ENCODE data around the gene TNFRSF11A. TPM values are rescaled to one million over a fixed set of nuclear protein-coding genes. Genes with fewer than 3 reads are reported as not detected.
A peak's percentile ranks its signal among the peaks of the same experiment; 100 is the strongest.

The TNFRSF11A gene
- polyA plus RNA-seq, 6 donors from 2014 or later: not detected

DNA sequence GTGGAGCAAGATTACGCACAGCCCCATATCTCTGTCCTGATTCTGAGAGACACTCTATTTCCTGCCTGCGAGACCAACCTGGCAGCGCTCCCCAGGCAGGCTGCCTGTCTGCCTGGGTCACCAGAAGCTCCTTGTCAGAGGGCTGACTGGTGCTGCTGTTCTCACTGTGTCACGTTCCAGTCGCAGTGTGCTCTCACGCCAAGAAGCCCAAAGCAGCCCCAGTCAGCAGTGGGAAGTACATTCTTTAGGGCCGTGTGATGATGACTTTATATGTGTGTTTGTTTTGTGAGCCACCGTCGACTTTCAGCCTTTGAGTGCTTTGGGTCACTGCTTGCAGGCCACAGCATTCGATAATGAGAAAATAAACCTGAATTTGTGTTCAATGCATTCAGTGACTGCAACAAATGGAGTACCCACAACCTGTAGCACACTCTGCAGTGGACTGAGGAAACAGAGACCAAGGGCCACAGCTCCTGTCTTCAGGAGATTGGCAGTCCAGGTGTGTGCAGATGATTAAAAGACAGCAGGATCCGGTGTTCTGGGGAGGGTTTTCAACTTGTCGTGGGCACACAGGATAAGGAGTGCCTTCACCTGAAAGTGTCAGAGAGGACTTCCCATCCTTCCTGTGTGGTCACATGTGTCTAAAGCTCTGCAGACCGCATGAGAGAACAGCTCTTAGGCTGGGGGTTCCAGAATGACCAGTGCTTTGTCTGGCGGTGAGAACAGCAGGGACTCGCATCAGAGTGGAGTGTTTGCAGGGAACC lies 4.8 kb downstream of the TNFRSF11A start:
- H3K4me3 Mint-ChIP-seq: no peak overlapping the region
- peaks cover 57 to 72% (median 65%) of the 10 kb centered on the region in 3 donors for H3K27me3 Mint-ChIP-seq
- H3K4me1 Mint-ChIP-seq: peaks cover 12 to 25% (median 16%) of the 10 kb centered on the region in 3 donors

DNA sequence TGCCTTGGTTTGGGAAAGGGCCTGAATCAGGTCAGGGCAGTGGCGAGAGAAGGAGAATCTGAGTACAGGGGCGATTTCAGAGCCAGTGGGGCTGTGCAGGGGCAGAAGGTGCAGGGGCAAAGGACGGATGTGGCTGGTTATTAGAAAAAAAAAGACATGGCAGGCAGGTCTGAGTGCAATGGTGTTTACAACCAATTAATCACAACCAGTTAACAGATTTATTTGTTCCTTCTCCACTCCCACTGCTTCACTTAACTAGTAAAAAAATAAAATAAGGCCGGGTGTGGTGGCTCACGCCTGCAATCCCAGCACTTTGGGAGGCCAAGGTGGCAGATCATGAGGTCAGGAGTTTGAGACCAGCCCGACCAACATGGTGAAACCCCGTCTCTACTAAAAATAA lies 5.5 kb downstream of the TNFRSF11A start:
- Mint-ChIP-seq H3K27ac (peak overlapping the region in 1 of 6 donors; percentile 75), H3K36me3 (no peaks in the 10 kb centered on the region), H3K9me3 (no peaks in the 10 kb centered on the region), H3K4me1 (peaks cover 12 to 24% (median 16%) of the 10 kb centered on the region in 3 donors), H3K27me3 (peaks cover 57 to 71% (median 64%) of the 10 kb centered on the region in 3 donors), H3K4me3 (no peak overlapping the region)
- ATAC-seq (ENCODE audit: low read depth in 2 of 2): no peak
- DNase-seq: no peak

More for the DNA sequence above, 4.8 kb downstream of the TNFRSF11A start:
- no peak overlapping the region for H3K27ac Mint-ChIP-seq
- no peaks in the 10 kb centered on the region for H3K36me3 Mint-ChIP-seq
- ATAC-seq (ENCODE audit: low read depth in 2 of 2) (no peak), DNase-seq (no peak)
- no peaks in the 10 kb centered on the region for H3K9me3 Mint-ChIP-seq

DNA sequence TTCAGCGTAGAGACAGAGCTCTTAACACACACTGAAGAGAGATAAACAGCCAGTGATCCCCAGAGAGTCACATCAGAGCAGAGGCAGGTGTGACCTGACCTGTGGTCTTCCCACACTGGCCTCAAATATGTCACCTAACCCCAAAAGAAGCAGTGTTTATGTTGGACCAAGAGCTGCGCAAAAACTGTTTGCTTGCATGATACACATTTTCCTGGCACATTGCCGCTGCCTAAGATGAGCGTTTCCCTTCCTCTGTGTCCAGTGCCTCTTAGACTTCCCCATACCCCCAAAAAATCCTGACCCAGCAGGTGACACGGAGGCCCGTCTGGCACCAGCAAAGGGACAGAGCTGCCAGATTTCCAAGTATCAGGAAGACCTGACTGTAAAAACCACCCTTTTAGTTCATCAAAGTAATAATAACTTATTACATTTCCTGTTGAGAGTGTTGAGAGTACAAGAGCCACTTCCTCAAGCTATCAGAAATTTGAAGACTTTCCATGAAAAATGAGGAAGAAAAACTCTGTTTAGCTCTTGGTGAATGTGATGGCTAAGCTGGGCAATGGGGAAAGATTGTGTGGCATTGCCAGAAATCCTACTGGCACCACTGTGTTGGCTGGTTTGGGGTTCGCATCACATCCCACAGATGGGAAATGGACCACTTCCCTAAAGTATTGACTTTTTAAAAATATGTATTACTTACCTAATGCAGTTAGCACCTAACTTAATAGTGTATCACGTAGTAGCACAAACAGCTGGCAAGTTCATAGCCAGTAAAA lies 6.7 kb downstream of the TNFRSF11A start:
- peaks cover 48 to 60% (median 53%) of the 10 kb centered on the region in 3 donors for H3K27me3 Mint-ChIP-seq
- ATAC-seq (ENCODE audit: low read depth in 2 of 2) (no peak), DNase-seq (no peak)
- peaks cover 3 to 14% (median 8%) of the 10 kb centered on the region in 3 donors for H3K4me1 Mint-ChIP-seq
- no peaks in the 10 kb centered on the region for H3K9me3 Mint-ChIP-seq
- no peaks in the 10 kb centered on the region for H3K36me3 Mint-ChIP-seq
- H3K4me3 Mint-ChIP-seq: no peak overlapping the region
- peak overlapping the region in 1 of 6 donors; percentile 78 for H3K27ac Mint-ChIP-seq

DNA sequence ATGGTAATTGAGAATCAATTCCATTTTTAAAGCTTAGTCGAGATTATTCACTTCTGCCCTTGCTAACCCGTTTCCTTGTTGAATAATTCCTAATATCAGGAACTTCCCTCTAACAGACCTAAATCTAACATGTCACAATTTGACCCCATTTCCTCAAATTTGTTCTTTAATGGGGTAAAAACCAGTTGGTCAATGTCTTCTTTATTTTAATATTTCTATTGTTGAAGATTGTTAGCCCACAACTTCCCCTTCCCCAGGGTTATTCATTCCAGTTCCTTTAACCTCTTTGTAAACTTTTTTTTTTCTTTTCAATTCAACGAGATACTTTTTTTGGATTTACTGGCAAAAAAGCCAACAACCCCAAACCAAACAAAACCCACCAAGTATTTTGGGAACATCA lies 7.3 kb downstream of the TNFRSF11A start:
- ATAC-seq (ENCODE audit: low read depth in 2 of 2) (no peak), DNase-seq (no peak)
- H3K4me1 Mint-ChIP-seq: peaks cover 0 to 14% (median 8%) of the 10 kb centered on the region in 3 donors
- H3K36me3 Mint-ChIP-seq: no peaks in the 10 kb centered on the region
- no peaks in the 10 kb centered on the region for H3K9me3 Mint-ChIP-seq
- H3K4me3 Mint-ChIP-seq: no peak overlapping the region
- no peak overlapping the region for H3K27ac Mint-ChIP-seq
- H3K27me3 Mint-ChIP-seq: peaks cover 43 to 60% (median 52%) of the 10 kb centered on the region in 3 donors

DNA sequence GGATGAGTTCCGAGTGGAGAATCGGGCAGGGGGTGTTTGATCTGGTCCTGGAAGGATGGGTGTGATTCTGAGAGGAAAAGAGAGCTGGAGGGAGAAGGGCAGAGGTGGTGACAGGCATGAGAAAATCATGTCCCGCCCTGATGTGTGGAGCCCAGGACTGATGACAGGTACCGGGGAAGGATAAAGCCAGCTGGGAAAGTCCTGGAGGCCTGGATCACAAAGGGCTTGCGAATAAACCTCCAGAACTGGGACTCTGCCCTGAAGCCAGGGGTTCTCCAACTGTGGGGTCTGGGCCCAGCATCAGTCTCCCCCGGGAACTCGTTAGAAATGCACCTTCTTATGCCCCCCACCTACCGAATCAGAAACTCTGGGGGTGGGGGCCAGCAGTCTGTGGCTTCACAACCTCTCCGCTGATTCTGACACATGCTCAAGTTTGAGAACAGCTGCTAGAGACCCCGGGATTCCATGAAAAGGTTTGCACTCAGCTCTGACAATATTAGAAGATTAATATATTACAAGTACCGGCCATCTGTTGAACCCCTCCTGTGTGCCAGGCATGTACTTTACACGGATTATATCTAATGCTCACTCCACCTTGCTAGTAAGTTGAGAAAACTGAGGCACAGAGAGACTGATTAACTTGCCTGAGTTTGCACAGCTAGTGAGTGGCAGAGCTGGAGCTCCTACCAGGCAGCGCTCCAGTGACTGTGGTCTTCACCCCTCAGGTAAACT lies 8.0 kb downstream of the TNFRSF11A start:
- H3K27me3 Mint-ChIP-seq: peaks cover 41 to 56% (median 52%) of the 10 kb centered on the region in 3 donors
- no peaks in the 10 kb centered on the region for H3K36me3 Mint-ChIP-seq
- no peak for DNase-seq
- peaks cover 0 to 14% (median 8%) of the 10 kb centered on the region in 3 donors for H3K4me1 Mint-ChIP-seq
- no peak overlapping the region for H3K4me3 Mint-ChIP-seq
- H3K27ac Mint-ChIP-seq: peak overlapping the region in 2 of 6 donors; percentile 49 to 54
- ATAC-seq (ENCODE audit: low read depth in 2 of 2): no peak
- no peaks in the 10 kb centered on the region for H3K9me3 Mint-ChIP-seq

DNA sequence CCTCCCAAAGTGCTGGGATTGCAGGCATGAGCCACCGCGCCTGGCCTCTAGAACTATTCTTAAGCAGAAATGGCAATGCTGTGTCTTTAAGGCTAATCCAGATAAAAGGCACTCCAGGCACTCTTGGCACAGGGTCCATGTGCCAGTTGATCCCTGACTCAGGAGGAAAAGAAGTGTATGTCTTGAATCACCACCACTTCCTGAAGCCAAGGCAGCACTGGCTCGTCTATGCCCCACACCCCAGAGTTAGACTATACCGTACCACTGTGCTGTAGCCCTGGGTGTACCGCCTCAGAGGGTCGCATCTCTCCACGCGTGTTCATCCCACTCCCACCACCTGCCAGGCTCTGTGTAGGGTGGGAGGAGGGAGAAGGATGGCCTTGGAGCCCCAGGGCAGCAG lies 9.0 kb downstream of the TNFRSF11A start:
- H3K4me1 Mint-ChIP-seq: peaks cover 0 to 14% (median 8%) of the 10 kb centered on the region in 3 donors
- no peak overlapping the region for H3K27ac Mint-ChIP-seq

DNA sequence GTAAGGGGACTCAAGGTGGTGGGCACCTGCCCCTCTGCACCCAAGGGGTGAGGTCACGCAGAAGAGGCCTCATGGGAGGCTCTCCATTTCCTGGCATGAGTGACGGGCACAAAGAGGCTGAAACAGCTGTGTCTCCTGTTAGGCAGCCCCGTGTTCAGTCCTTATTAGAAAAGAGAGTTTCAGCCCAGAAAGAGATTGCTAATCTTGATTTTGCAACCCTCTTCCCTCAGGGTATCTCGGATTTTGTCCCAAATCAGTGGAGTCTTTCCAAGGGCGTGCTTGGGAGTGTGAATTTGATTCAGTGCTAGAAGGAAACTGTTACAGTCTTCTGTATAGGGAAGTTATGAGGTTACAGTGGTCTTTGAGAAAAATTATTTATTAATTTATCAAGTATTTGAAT lies 10.4 kb downstream of the TNFRSF11A start:
- H3K27me3 Mint-ChIP-seq: peaks cover 28 to 45% (median 41%) of the 10 kb centered on the region in 3 donors
- no peaks in the 10 kb centered on the region for H3K9me3 Mint-ChIP-seq
- H3K4me1 Mint-ChIP-seq: peaks cover 0 to 14% (median 8%) of the 10 kb centered on the region in 3 donors
- no peak overlapping the region for H3K27ac Mint-ChIP-seq
- no peak for DNase-seq
- ATAC-seq (ENCODE audit: low read depth in 2 of 2): no peak
- no peak overlapping the region for H3K4me3 Mint-ChIP-seq
- H3K36me3 Mint-ChIP-seq: no peaks in the 10 kb centered on the region

More for the DNA sequence above, 9.0 kb downstream of the TNFRSF11A start:
- ATAC-seq (ENCODE audit: low read depth in 2 of 2) (no peak), DNase-seq (no peak)
- Mint-ChIP-seq H3K36me3 (no peaks in the 10 kb centered on the region), H3K9me3 (no peaks in the 10 kb centered on the region), H3K27me3 (peaks cover 34 to 50% (median 49%) of the 10 kb centered on the region in 3 donors), H3K4me3 (no peak overlapping the region)

DNA sequence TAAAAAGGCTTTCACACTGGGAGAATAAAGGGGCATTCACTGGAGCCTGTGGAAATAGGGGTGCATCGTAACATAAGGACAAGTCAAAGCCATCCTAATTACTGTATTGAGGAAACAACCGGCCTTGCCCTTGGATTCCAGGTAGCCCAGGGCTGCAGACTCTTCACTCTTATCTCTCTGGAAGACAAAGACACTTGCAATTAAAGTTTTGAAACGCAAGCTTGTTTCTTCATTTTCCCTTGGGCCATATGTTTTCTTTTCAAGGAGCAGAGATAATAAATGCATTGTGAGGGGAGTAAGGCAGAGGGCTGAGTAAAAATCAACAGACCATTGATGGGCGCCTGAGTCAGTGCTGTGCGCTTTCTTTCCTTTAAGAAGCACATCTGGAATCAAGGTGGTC lies 11.5 kb downstream of the TNFRSF11A start:
- ATAC-seq (ENCODE audit: low read depth in 2 of 2) (no peak), DNase-seq (no peak)
- Mint-ChIP-seq H3K27ac (no peak overlapping the region), H3K36me3 (no peaks in the 10 kb centered on the region), H3K4me1 (peaks cover 0 to 10% (median 4%) of the 10 kb centered on the region in 3 donors), H3K9me3 (no peaks in the 10 kb centered on the region), H3K27me3 (peaks cover 21 to 35% (median 33%) of the 10 kb centered on the region in 3 donors), H3K4me3 (no peak overlapping the region)

DNA sequence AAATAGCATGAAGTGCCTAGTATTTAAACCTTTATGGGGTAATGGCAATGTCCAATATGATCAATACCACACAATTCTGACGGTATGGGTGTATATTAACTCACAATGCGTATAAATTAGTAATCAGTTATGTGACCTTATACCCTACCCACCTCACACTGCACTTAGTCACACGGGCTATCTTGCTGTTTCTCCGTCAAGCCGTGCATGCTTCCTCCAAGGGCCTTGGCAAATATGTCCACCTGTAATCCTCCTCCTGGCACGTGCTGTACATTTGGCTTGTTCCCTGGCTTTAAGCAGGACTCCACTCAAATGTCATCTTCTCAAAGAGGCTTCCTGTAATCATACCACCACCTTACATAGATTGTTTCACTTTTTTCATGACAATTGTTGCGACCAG lies 12.2 kb downstream of the TNFRSF11A start:
- H3K27me3 Mint-ChIP-seq: peaks cover 15 to 29% (median 27%) of the 10 kb centered on the region in 3 donors
- H3K36me3 Mint-ChIP-seq: no peaks in the 10 kb centered on the region
- H3K27ac Mint-ChIP-seq: no peak overlapping the region
- H3K4me1 Mint-ChIP-seq: peaks cover 0 to 5% (median 0%) of the 10 kb centered on the region in 3 donors
- no peak overlapping the region for H3K4me3 Mint-ChIP-seq
- H3K9me3 Mint-ChIP-seq: no peaks in the 10 kb centered on the region
- ATAC-seq (ENCODE audit: low read depth in 2 of 2) (no peak), DNase-seq (no peak)

DNA sequence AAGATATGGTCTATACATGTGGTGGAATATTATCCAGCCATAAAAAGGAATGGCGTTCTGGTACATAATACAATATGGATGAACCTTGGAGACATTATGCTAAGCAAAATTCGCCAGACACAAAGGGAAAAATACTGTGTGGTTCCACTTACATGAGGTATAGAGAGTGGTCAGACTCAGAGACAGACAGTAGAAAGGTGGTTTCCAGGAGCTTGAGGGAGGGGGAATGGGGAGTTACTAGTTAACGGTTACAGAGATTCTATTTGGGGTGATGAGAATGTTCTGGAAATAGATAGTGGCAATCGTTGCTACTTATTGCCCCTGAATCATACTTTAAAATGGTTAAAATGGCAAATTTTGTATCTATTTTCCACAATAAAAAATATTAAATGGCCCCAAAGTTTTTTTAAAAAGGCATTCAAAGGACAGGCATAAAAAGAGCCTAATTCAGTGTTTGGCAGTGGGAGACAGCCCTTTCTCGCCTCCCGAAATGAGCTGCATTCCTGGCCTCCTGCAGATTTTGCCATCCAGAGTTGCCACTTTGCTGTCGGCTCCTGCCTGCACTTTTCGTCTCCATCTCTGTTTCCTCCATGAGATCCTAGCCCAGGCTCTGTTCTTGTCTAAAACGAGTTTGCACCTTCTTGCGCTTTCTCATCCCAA lies 13.5 kb downstream of the TNFRSF11A start:
- Mint-ChIP-seq H3K27ac (no peak overlapping the region), H3K27me3 (peaks cover 15 to 23% (median 18%) of the 10 kb centered on the region in 3 donors), H3K4me1 (no peaks in the 10 kb centered on the region), H3K9me3 (no peaks in the 10 kb centered on the region), H3K36me3 (no peaks in the 10 kb centered on the region), H3K4me3 (no peak overlapping the region)
- ATAC-seq (ENCODE audit: low read depth in 2 of 2) (no peak), DNase-seq (no peak)

DNA sequence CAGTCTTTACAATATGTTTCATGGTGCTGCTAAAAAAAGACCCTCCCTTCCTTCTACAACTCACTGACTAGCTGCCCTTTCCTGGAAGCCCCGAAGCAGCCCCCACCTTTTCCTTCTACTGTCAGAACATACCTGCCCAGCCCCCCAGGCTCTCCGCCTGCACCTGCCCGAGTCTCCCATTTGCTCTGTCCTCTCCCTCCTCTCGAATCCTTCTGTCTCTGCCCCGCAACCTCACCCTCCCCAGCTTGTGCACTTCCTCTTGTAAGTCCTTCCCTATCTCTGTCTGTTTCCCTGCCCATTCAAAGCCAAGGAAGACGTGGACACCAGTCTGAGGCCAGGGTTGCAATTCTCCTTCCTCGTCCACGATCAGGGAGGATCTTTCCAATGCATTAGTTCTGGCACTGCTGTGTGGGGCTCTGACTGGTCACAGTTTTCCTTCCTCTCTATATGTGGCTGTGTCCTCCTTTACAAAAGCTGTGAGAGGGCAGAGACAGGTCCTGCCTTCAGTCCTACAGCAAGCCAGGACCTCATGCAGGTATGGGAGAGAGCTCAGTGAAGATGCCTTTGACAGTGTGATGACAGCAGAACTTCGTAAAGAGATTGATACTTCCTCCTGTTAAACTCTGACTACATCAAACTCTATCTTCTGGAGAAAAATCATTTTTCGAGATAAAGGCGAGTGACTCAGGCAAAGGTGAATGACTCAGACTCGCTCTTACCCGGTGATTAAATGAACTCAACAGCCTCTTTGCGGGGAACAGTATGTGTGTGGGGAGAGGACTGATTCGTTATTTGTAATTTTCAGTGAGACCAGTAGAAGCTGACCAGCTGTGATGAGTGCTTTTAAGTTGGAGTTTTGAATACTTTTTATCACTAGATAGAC lies 14.2 kb downstream of the TNFRSF11A start:
- Mint-ChIP-seq H3K9me3 (no peaks in the 10 kb centered on the region), H3K4me1 (no peaks in the 10 kb centered on the region), H3K4me3 (peak overlapping the region in 1 of 8 donors; percentile 14), H3K27me3 (peaks cover 15 to 23% (median 18%) of the 10 kb centered on the region in 3 donors), H3K36me3 (no peaks in the 10 kb centered on the region), H3K27ac (no peak overlapping the region)
- ATAC-seq (ENCODE audit: low read depth in 2 of 2): no peak
- DNase-seq: no peak

DNA sequence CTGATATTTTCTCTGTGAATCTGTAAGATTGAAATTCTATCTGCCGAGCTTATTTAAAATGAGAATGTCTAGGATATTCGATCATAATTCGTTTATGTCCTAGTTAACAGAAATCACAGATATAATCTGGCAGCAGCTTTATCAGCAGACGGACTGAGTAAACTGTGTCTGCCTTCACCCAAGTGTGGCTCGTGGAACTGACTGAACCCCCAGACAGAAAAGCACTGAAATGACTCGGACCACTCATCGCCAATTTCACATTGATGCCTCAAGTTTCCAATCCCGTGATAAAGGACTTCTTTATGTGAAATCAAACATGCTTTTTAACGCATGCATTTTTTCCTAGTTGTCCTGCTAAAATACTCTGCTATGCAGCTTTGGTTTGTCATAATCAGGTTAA lies 15.9 kb downstream of the TNFRSF11A start:
- Mint-ChIP-seq H3K36me3 (no peaks in the 10 kb centered on the region), H3K27me3 (peaks cover 11 to 23% (median 18%) of the 10 kb centered on the region in 3 donors), H3K4me1 (no peaks in the 10 kb centered on the region), H3K4me3 (no peak overlapping the region), H3K9me3 (no peaks in the 10 kb centered on the region), H3K27ac (no peak overlapping the region)
- no peak for ATAC-seq (ENCODE audit: low read depth in 2 of 2)
- no peak for DNase-seq

Data from naive B cell (primary cell).